Measurements from ENCODE around the gene TMCC1. TPM values are rescaled to one million over a fixed set of nuclear protein-coding genes. Genes with fewer than 3 reads are reported as not detected.
"Not testable (repeated sequence)": the region's sequence is repeated elsewhere in the genome, so short reads cannot be mapped to it uniquely, and the experiment has no call there.

TMCC1 gene
- total and polyA plus RNA-seq, 3 donors from 2014 or later = 46.0 to 119 (median 60.4) TPM

- no peaks in the 10 kb centered on the region for H3K27me3 ChIP-seq
- no peaks in the 10 kb centered on the region for H3K9me3 ChIP-seq
- H3K4me1 ChIP-seq = peaks cover 14% of the 10 kb centered on the region
- intact Hi-C loops (cut with DNase I; ENCODE audit: low total_unique reads) = no loop called here
- WGBS, 2 donors = 40 to 49% methylated on average over 2 of the region's 2 CpGs
- no peaks in the 10 kb centered on the region for H3K36me3 ChIP-seq (ENCODE audit: low read depth, missing control alignments)
- H3K27ac ChIP-seq = no peak overlapping the region
- TF ChIP-seq CTCF (IDR thresholded peaks at IDR 0.05) (no peak), POLR2A (IDR thresholded peaks at IDR 0.05) (no peak)
- no peak for DNase-seq
- H3K4me3 ChIP-seq = no peak overlapping the region
These were observed 57.0 kb downstream of the TMCC1 start for GRCh38 chr3:129836381-129837064.

- Histone ChIP-seq H3K27me3 (no peaks in the 10 kb centered on the region), H3K27ac (no peak overlapping the region), H3K36me3 (ENCODE audit: low read depth, missing control alignments) (no peaks in the 10 kb centered on the region), H3K9me3 (no peaks in the 10 kb centered on the region), H3K4me1 (peaks cover 14% of the 10 kb centered on the region), H3K4me3 (no peak overlapping the region)
- DNase-seq = no peak
- WGBS, 2 donors = 75 to 83% methylated on average over 2 of the region's 2 CpGs
- TF ChIP-seq POLR2A (IDR thresholded peaks at IDR 0.05) (no peak), CTCF (IDR thresholded peaks at IDR 0.05) (no peak)
- intact Hi-C loops (cut with DNase I; ENCODE audit: low total_unique reads) = no loop called here
These were observed 58.3 kb downstream of the TMCC1 start for GRCh38 chr3:129835198-129835597.

GRCh38 chr3:129834580-129834979 is 58.9 kb downstream of the TMCC1 start:
- H3K4me3 ChIP-seq = no peak overlapping the region
- H3K9me3 ChIP-seq = no peaks in the 10 kb centered on the region
- TF ChIP-seq POLR2A (IDR thresholded peaks at IDR 0.05) = no peak
- no peak for TF ChIP-seq CTCF (IDR thresholded peaks at IDR 0.05)
- intact Hi-C loops (cut with DNase I; ENCODE audit: low total_unique reads) = no loop called here
- WGBS, 2 donors = 83 to 85% methylated on average over 5 of the region's 5 CpGs
- H3K36me3 ChIP-seq (ENCODE audit: low read depth, missing control alignments) = no peaks in the 10 kb centered on the region
- H3K27ac ChIP-seq = no peak overlapping the region
- H3K4me1 ChIP-seq = peaks cover 14% of the 10 kb centered on the region
- no peaks in the 10 kb centered on the region for H3K27me3 ChIP-seq
- DNase-seq = no peak

GRCh38 chr3:129831942-129832341 is 61.6 kb downstream of the TMCC1 start:
- H3K4me1 ChIP-seq; H3K9me3 ChIP-seq; H3K27me3 ChIP-seq; H3K27ac ChIP-seq; intact Hi-C loops (cut with DNase I; ENCODE audit: low total_unique reads); H3K4me3 ChIP-seq; H3K36me3 ChIP-seq (ENCODE audit: low read depth, missing control alignments); DNase-seq: not testable (repeated sequence)
- 81 to 90% methylated on average over 6 of the region's 6 CpGs for WGBS, 2 donors

GRCh38 chr3:129831503-129831902 is 62.0 kb downstream of the TMCC1 start:
- no peaks in the 10 kb centered on the region for H3K27me3 ChIP-seq
- DNase-seq = no peak
- no peaks in the 10 kb centered on the region for H3K36me3 ChIP-seq (ENCODE audit: low read depth, missing control alignments)
- no peaks in the 10 kb centered on the region for H3K9me3 ChIP-seq
- H3K4me3 ChIP-seq = no peak overlapping the region
- TF ChIP-seq POLR2A (IDR thresholded peaks at IDR 0.05) (no peak), CTCF (IDR thresholded peaks at IDR 0.05) (no peak)
- intact Hi-C loops (cut with DNase I; ENCODE audit: low total_unique reads) = no loop called here
- H3K4me1 ChIP-seq = peaks cover 2% of the 10 kb centered on the region
- no peak overlapping the region for H3K27ac ChIP-seq
- WGBS, 2 donors = 90 to 91% methylated on average over 1 of the region's 1 CpG
